ENCODE results near the gene HSPB7. TPM values are rescaled to one million over a fixed set of nuclear protein-coding genes. Genes with fewer than 3 reads are reported as not detected.

The HSPB7 gene
- polyA plus RNA-seq, 1 donor (not counting 4 experiments of a cell fraction or from before 2014, with no cell fraction given) = 0.05 TPM

- Histone ChIP-seq H3K27ac (ENCODE audit: control insufficient read depth, insufficient read depth, low read length) (no peak overlapping the region), H4K20me1 (ENCODE audit: control insufficient read depth, extremely low read depth, insufficient read depth, low read length) (no peaks in the 10 kb centered on the region), H3K4me3 (ENCODE audit: control insufficient read depth in 2 of 3, extremely low read depth in 1 of 3, insufficient read depth in 2 of 3, low read depth in 1 of 3, low read length in 3 of 3) (no peak overlapping the region), H3K9me1 (ENCODE audit: control insufficient read depth, extremely low read depth, insufficient read depth, low read length) (no peaks in the 10 kb centered on the region), H3K9me3 (ENCODE audit: control insufficient read depth, low read depth, low read length) (no peaks in the 10 kb centered on the region), H3K27me3 (ENCODE audit: control insufficient read depth, extremely low read depth, insufficient read depth, low read length) (no peaks in the 10 kb centered on the region), H3K36me3 (ENCODE audit: control insufficient read depth in 2 of 2, extremely low read depth in 1 of 2, insufficient read depth in 2 of 2, low read length in 2 of 2) (peaks cover 8 to 18% of the 10 kb centered on the region in 2 experiments), H3K4me1 (ENCODE audit: control insufficient read depth, extremely low read depth, insufficient read depth, low read length) (peaks cover 9% of the 10 kb centered on the region), H3K79me2 (ENCODE audit: control insufficient read depth, insufficient read depth, low read length) (peaks cover 63% of the 10 kb centered on the region), H2AFZ (ENCODE audit: control insufficient read depth, low read length) (no peak overlapping the region), H3K4me2 (ENCODE audit: control insufficient read depth, extremely low read depth, insufficient read depth, low read depth, low read length) (no peak overlapping the region), H3K9ac (ENCODE audit: control insufficient read depth, extremely low read depth, insufficient read depth, low read length) (no peak overlapping the region)
- TF ChIP-seq EZH2 (IDR thresholded peaks at IDR 0.05; ENCODE audit: low read length) = no peak
- TF ChIP-seq CTCF (optimal IDR thresholded peaks at IDR 0.05 in 1 of 3, IDR thresholded peaks at IDR 0.05 in 1 of 3, conservative IDR thresholded peaks at IDR 0.05 in 1 of 3; ENCODE audit: extremely low read depth in 1 of 3, insufficient read depth in 2 of 3, low read length in 3 of 3) = no peak
- FAIRE-seq = no peak
- no peak for DNase-seq (ENCODE audit: low read depth, low spot score)
- dilution Hi-C loops (cut with MboI; ENCODE audit: extremely low pct_ligation_motif_present, low sequenced_read_pairs) = no loop called here
These were observed 52.5 kb downstream of the HSPB7 start for GRCh38 chr1:15965228-15965767.

Small RNAs within 50 kb of the gene (small RNA-seq; reads per million reads assigned to genes)
- gene AL355994.1 (ENCODE audit: insufficient read length in 3 of 3, low read depth in 3 of 3, low replicate concordance in 1 of 3) = 0 reads per million in 3 experiments
- 0 reads per million in 3 experiments for gene AL355994.5 (ENCODE audit: insufficient read length in 3 of 3, low read depth in 3 of 3, low replicate concordance in 1 of 3)

Other genes starting within 250 kb of the HSPB7 start
- gene UQCRHL, start 210.4 kb downstream of the HSPB7 start, polyA plus RNA-seq = 2.6 to 14.0 TPM (median 4.6 TPM) in 3 replicates
- gene SPEN, start 170.3 kb downstream of the HSPB7 start, polyA plus RNA-seq = 4.9 to 9.1 TPM (median 8.9 TPM) in 3 replicates
- 18.4 to 46.0 TPM (median 19.7 TPM) in 3 replicates for gene ZBTB17, start 41.9 kb downstream of the HSPB7 start, polyA plus RNA-seq
- not detected in 3 replicates for gene SRARP, start 13.8 kb downstream of the HSPB7 start, polyA plus RNA-seq
- not detected in 3 replicates for gene CLCNKA, start 4.0 kb upstream of the HSPB7 start, polyA plus RNA-seq
- 0.10 TPM in 1 of 3 replicates, not detected in the others for gene CLCNKB, start 25.7 kb upstream of the HSPB7 start, polyA plus RNA-seq
- 0.31 to 0.64 TPM (median 0.56 TPM) in 3 replicates for gene FAM131C, start 55.6 kb upstream of the HSPB7 start, polyA plus RNA-seq
- 55.6 to 70.9 TPM (median 60.3 TPM) in 3 replicates for gene EPHA2, start 138.0 kb upstream of the HSPB7 start, polyA plus RNA-seq
- 5.0 to 7.1 TPM (median 5.1 TPM) in 3 replicates for gene ARHGEF19, start 194.6 kb upstream of the HSPB7 start, polyA plus RNA-seq
- 1.7 to 3.6 TPM (median 2.5 TPM) in 3 replicates for gene CPLANE2, start 219.1 kb upstream of the HSPB7 start, polyA plus RNA-seq